NCI-H446 (cell line): ENCODE results near the gene OLFML2B.

ENCODE experiments used
- DNase-seq, 2 experiments: peaks; one replicate each; lab custom pipeline; 2025; lab: John Stamatoyannopoulos, UW

Gene OLFML2B

GRCh38 chr1:162006081-162006480 lies 17.6 kb downstream of the OLFML2B start:
- no peak for DNase-seq

- no peak for DNase-seq
Observed at GRCh38 chr1:162004441-162004950, 19.2 kb downstream of the OLFML2B start.

GRCh38 chr1:162003830-162004215 lies 19.8 kb downstream of the OLFML2B start:
- no peak for DNase-seq

- DNase-seq, result no peak
Observed at GRCh38 chr1:162003061-162003829, 20.4 kb downstream of the OLFML2B start.

- no peak for DNase-seq
Observed at GRCh38 chr1:162000053-162000420, 23.6 kb downstream of the OLFML2B start.

- DNase-seq, result no peak
Observed at GRCh38 chr1:161999301-162000052, 24.2 kb downstream of the OLFML2B start.

GRCh38 chr1:161998811-161999210 lies 24.9 kb downstream of the OLFML2B start:
- DNase-seq, result no peak

GRCh38 chr1:161997152-161997551 lies 26.5 kb downstream of the OLFML2B start:
- DNase-seq, result no peak

- no peak for DNase-seq
Observed at GRCh38 chr1:161994175-161994668, 29.4 kb downstream of the OLFML2B start.

GRCh38 chr1:161993576-161993975 lies 30.1 kb downstream of the OLFML2B start:
- no peak for DNase-seq

- no peak for DNase-seq
Observed at GRCh38 chr1:161989786-161990185, 33.9 kb downstream of the OLFML2B start.

GRCh38 chr1:161989108-161989507 lies 34.6 kb downstream of the OLFML2B start:
- no peak for DNase-seq

- DNase-seq, result no peak
Observed at GRCh38 chr1:161988413-161988812, 35.3 kb downstream of the OLFML2B start.

GRCh38 chr1:161987872-161988271 lies 35.8 kb downstream of the OLFML2B start:
- no peak for DNase-seq

GRCh38 chr1:161987303-161987702 lies 36.4 kb downstream of the OLFML2B start:
- DNase-seq, result peak in 1 of 2 experiments; percentile 20

- peak; percentile 37 to 74 for DNase-seq
Observed at GRCh38 chr1:161986328-161986727, 37.3 kb downstream of the OLFML2B start.

- DNase-seq, result no peak
Observed at GRCh38 chr1:161985301-161985822, 38.3 kb downstream of the OLFML2B start.

- no peak for DNase-seq
Observed at GRCh38 chr1:161983725-161984124, 39.9 kb downstream of the OLFML2B start.

GRCh38 chr1:161982917-161983316 lies 40.8 kb downstream of the OLFML2B start:
- no peak for DNase-seq

GRCh38 chr1:161982507-161982895 lies 41.2 kb downstream of the OLFML2B start:
- DNase-seq, result no peak

- DNase-seq, result no peak
Observed at GRCh38 chr1:161981735-161982506, 41.7 kb downstream of the OLFML2B start.

GRCh38 chr1:161981126-161981525 lies 42.5 kb downstream of the OLFML2B start:
- no peak for DNase-seq
